Colonic mucosa (tissue), 4 donors: ENCODE measurements around the gene SENP7. TPM values are rescaled to one million over a fixed set of nuclear protein-coding genes. Genes with fewer than 3 reads are reported as not detected.

ENCODE experiments used
- DNase-seq: peaks from one replicate; pipeline ENCODE4 v3.0.0-alpha.2; 2020
- H3K27ac ChIP-seq: fragments of 200-600 bp; one replicate; pipeline ENCODE4 v1.8.0; 2021
- H3K27me3 ChIP-seq: fragments of 200-600 bp; one replicate; pipeline ENCODE4 v1.8.0; 2021
- H3K36me3 ChIP-seq: fragments of 200-600 bp; one replicate; pipeline ENCODE4 v1.8.0; 2021
- H3K4me1 ChIP-seq: fragments of 200-600 bp; one replicate; pipeline ENCODE4 v1.8.0; 2021; ENCODE audit warnings: mild to moderate bottlenecking
- H3K4me3 ChIP-seq: fragments of 200-600 bp; one replicate; pipeline ENCODE4 v1.8.0; 2021
- H3K9ac ChIP-seq, 2 donors: one replicate each; pipeline ENCODE4 v1.7.0; 2013; ENCODE audit warnings: control low read depth in 2 of 2, low read depth in 2 of 2, low read length in 2 of 2
- H3K9me3 ChIP-seq: fragments of 200-600 bp; one replicate; pipeline ENCODE4 v1.8.0; 2021
- intact Hi-C: fragments of 100-400 bp; cut with DNase I; formaldehyde crosslinking; loops from one replicate; pipeline ENCODE4 v1.14.1; 2022
- total RNA-seq, 2 donors: library from RNA; stranded (reverse); fragmentation: NEBNext Ultra II Directional in 1 of 2; extraction: Animal tissue kit (Norgen Biotek cat#: 25700) in 1 of 2; gene quantifications; one replicate each; pipeline ENCODE4 v1.2.1, GENCODE V29; 2021
- TF ChIP-seq, protein P1 (sequence below): fragments of 200-600 bp; IDR thresholded peaks from one replicate; pipeline ENCODE4 v1.8.0; 2022; ENCODE audit warnings: antibody characterized with exemption, mild to moderate bottlenecking
- donor health status: healthy.
- donor health status: DM: no; HTN: no; CAD: no.
- donor health status: DM: no; HTN: no; CAD: no.

Gene SENP7
- total RNA-seq, 2 donors from 2014 or later: 5.6 to 8.6 TPM

DNA sequence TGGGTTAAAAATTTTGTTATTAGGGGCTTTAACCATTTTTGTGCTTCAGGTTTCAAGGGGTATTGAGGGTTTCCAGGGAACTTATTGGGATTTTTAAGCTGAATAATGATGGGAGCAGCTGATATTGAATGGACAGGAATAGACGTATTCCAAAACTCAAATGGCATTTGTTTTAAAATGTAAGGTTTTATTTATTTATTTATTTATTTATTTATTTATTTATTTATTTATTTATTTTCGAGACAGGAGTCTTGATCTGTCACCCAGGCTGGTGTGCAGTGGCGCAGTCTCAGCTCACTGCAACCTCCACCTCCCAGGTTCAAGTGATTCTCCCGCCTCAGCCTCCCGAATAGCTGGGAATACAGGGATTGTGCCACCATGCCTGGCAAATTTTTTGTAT, 22.2 kb upstream of the SENP7 start:
- TF ChIP-seq, protein P1, sequence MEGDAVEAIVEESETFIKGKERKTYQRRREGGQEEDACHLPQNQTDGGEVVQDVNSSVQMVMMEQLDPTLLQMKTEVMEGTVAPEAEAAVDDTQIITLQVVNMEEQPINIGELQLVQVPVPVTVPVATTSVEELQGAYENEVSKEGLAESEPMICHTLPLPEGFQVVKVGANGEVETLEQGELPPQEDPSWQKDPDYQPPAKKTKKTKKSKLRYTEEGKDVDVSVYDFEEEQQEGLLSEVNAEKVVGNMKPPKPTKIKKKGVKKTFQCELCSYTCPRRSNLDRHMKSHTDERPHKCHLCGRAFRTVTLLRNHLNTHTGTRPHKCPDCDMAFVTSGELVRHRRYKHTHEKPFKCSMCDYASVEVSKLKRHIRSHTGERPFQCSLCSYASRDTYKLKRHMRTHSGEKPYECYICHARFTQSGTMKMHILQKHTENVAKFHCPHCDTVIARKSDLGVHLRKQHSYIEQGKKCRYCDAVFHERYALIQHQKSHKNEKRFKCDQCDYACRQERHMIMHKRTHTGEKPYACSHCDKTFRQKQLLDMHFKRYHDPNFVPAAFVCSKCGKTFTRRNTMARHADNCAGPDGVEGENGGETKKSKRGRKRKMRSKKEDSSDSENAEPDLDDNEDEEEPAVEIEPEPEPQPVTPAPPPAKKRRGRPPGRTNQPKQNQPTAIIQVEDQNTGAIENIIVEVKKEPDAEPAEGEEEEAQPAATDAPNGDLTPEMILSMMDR: no peak
- Histone ChIP-seq H3K36me3 (no peaks in the 10 kb centered on the region), H3K4me3 (no peak overlapping the region), H3K4me1 (no peaks in the 10 kb centered on the region), H3K27ac (no peak overlapping the region), H3K9me3 (no peaks in the 10 kb centered on the region), H3K9ac (no peak overlapping the region), H3K27me3 (no peaks in the 10 kb centered on the region)
- intact Hi-C loops: no loop called here
- DNase-seq: no peak

- Histone ChIP-seq H3K4me1 (no peaks in the 10 kb centered on the region), H3K36me3 (no peaks in the 10 kb centered on the region), H3K9ac (no peak overlapping the region), H3K27ac (no peak overlapping the region), H3K4me3 (no peak overlapping the region), H3K27me3 (no peaks in the 10 kb centered on the region), H3K9me3 (no peaks in the 10 kb centered on the region)
- no peak for DNase-seq
- intact Hi-C loops: no loop called here
- TF ChIP-seq, protein P1: no peak
These were observed 20.6 kb upstream of the SENP7 start for GRCh38 chr3:101533603-101533968.

- intact Hi-C loops: no loop called here
- Histone ChIP-seq H3K4me3 (no peak overlapping the region), H3K9ac (no peak overlapping the region), H3K27me3 (no peaks in the 10 kb centered on the region), H3K4me1 (no peaks in the 10 kb centered on the region), H3K27ac (no peak overlapping the region), H3K36me3 (no peaks in the 10 kb centered on the region), H3K9me3 (no peaks in the 10 kb centered on the region)
- DNase-seq: no peak
- TF ChIP-seq, protein P1: no peak
These were observed 20.0 kb upstream of the SENP7 start for GRCh38 chr3:101532783-101533602.

- TF ChIP-seq, protein P1: no peak
- Histone ChIP-seq H3K9ac (no peak overlapping the region), H3K9me3 (no peaks in the 10 kb centered on the region), H3K27me3 (no peaks in the 10 kb centered on the region), H3K36me3 (no peaks in the 10 kb centered on the region), H3K27ac (no peak overlapping the region), H3K4me3 (no peak overlapping the region), H3K4me1 (no peaks in the 10 kb centered on the region)
- DNase-seq: no peak
- intact Hi-C loops: no loop called here
These were observed 18.6 kb upstream of the SENP7 start for GRCh38 chr3:101531473-101532086.

DNA sequence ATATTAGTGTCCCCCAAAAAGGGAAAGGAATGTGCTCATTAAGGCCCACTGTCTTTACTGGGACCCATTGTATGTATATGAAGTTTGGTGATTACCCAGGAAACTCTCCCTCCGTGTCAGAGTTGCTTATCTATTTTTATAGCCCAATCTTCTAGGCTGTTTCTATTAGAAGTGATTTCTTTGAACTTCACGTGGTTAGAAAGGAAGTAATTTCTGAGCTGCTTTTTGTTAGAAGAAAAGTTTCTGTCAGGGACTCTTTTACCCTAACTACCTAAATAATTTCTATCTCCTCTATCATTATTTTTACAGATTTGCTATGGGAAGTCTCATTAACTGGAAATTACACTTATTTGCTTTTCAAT, 17.7 kb upstream of the SENP7 start:
- intact Hi-C loops: no loop called here
- Histone ChIP-seq H3K9me3 (no peaks in the 10 kb centered on the region), H3K4me1 (no peaks in the 10 kb centered on the region), H3K27me3 (no peaks in the 10 kb centered on the region), H3K27ac (no peak overlapping the region), H3K9ac (no peak overlapping the region), H3K4me3 (no peak overlapping the region), H3K36me3 (no peaks in the 10 kb centered on the region)
- TF ChIP-seq, protein P1: no peak
- DNase-seq: no peak
